H1 (cell line): ENCODE data around the gene FLT3. TPM values are rescaled to one million over a fixed set of nuclear protein-coding genes. Genes with fewer than 3 reads are reported as not detected.

Source experiments
- CTCF ChIA-PET: fragments of 300-600 bp; sonication (Branson Sonifier 250); formaldehyde crosslinking; loops from one replicate; lab custom pipeline; 2021; ENCODE audit not compliant: partially characterized antibody; lab: Charles Lee
- POLR2A ChIA-PET: fragments of 300-600 bp; sonication (Branson Sonifier 250); formaldehyde crosslinking; loops from one replicate; lab custom pipeline; 2021; ENCODE audit warnings: inconsistent platforms; ENCODE audit not compliant: partially characterized antibody; lab: Charles Lee
- DNase-seq, 2 experiments: peaks; one replicate each; pipeline versions ENCODE4 v3.0.0 to v3.0.0-alpha.2; 2010 to 2022; ENCODE audit warnings: low spot score in 2 of 2, low read depth in 1 of 2, mixed read lengths in 1 of 2
- FAIRE-seq: peaks from 2 replicates; lab custom pipeline; 2011; peaks lifted over from hg19 to GRCh38; lab: Jason Lieb, UNC
- H2AFZ ChIP-seq: 2 replicates; pipeline ENCODE4 v1.8.1; 2012; ENCODE audit warnings: low read length, inconsistent platforms
- H2AK5ac ChIP-seq: 2 replicates; pipeline ENCODE4 v1.6.1; 2013; ENCODE audit warnings: low read depth, low read length
- H2BK120ac ChIP-seq: replicated peaks from 2 replicates; pipeline ENCODE3; 2013; ENCODE audit warnings: low read depth, low read length, inconsistent platforms
- H2BK12ac ChIP-seq: 2 replicates; pipeline ENCODE4 v1.6.1; 2013; ENCODE audit warnings: low read depth, low read length
- H2BK15ac ChIP-seq: 2 replicates; pipeline ENCODE4 v1.6.1; 2013; ENCODE audit warnings: low read length
- H2BK20ac ChIP-seq: 2 replicates; pipeline ENCODE4 v1.6.1; 2013; ENCODE audit warnings: low read length
- H2BK5ac ChIP-seq: 2 replicates; pipeline ENCODE4 v1.6.1; 2013; ENCODE audit warnings: low read depth, low read length
- H3K14ac ChIP-seq: 2 replicates; pipeline ENCODE4 v1.6.1; 2013; ENCODE audit warnings: inconsistent platforms; ENCODE audit not compliant: insufficient read length
- H3K18ac ChIP-seq: 2 replicates; pipeline ENCODE4 v1.6.1; 2013; ENCODE audit warnings: low read length; ENCODE audit errors: extremely low read depth
- H3K23ac ChIP-seq: 2 replicates; pipeline ENCODE4 v1.6.1; 2013; ENCODE audit warnings: inconsistent platforms; ENCODE audit not compliant: insufficient read length
- H3K23me2 ChIP-seq: 2 replicates; pipeline ENCODE4 v1.6.1; 2013; ENCODE audit warnings: low read depth, low read length
- H3K27ac ChIP-seq: 2 replicates; pipeline ENCODE4 v1.6.1; 2011; ENCODE audit warnings: low read depth, low read length, inconsistent platforms
- H3K27me3 ChIP-seq, 4 experiments: replicated peaks in 1 of 4; 1 replicate in 1 of 4; 2 replicates in 3 of 4; pipeline versions ENCODE4 v1.6.1 to v1.8.1; 2011 to 2013; ENCODE audit warnings: low read length in 3 of 4, mild to moderate bottlenecking in 3 of 4, inconsistent platforms in 2 of 4, mixed read lengths in 2 of 4, moderate library complexity in 1 of 4; ENCODE audit not compliant: control insufficient read depth in 3 of 4, insufficient read depth in 3 of 4; ENCODE audit errors: extremely low read depth in 1 of 4
- H3K36me3 ChIP-seq, 4 experiments: 2 replicates each; pipeline versions ENCODE4 v1.6.1 to v1.8.1; 2011 to 2013; ENCODE audit warnings: mild to moderate bottlenecking in 4 of 4, low read length in 3 of 4, moderate library complexity in 2 of 4, control low read depth in 1 of 4, inconsistent platforms in 1 of 4; ENCODE audit not compliant: insufficient read depth in 4 of 4, control insufficient read depth in 2 of 4
- H3K4ac ChIP-seq: replicated peaks from 2 replicates; pipeline ENCODE3; 2013; ENCODE audit warnings: low read length, low read depth, mixed read lengths, inconsistent platforms; ENCODE audit not compliant: insufficient read length
- H3K4me1 ChIP-seq, 4 experiments: replicated peaks in 1 of 4; 1 replicate in 1 of 4; 2 replicates in 3 of 4; pipeline versions ENCODE4 v1.6.1 to v1.8.1; 2011 to 2013; ENCODE audit warnings: low read length in 3 of 4, inconsistent platforms in 2 of 4, mixed read lengths in 1 of 4; ENCODE audit not compliant: insufficient read depth in 4 of 4, control insufficient read depth in 3 of 4
- H3K4me2 ChIP-seq, 2 experiments: 2 replicates each; pipeline versions ENCODE4 v1.6.1 to v1.8.1; 2011 to 2013; ENCODE audit warnings: low read depth in 2 of 2, low read length in 2 of 2, control low read depth in 1 of 2, inconsistent platforms in 1 of 2, mild to moderate bottlenecking in 1 of 2; ENCODE audit not compliant: insufficient read depth in 1 of 2
- H3K4me3 ChIP-seq, 4 experiments: fragments of 200-600, 300-600 bp in 1 of 4; sonication (generic), shearing (Covaris generic), sonication (Bioruptor Twin) in 1 of 4; 2 replicates each; pipeline versions ENCODE4 v1.5.1 to v1.8.1; 2011 to 2016; ENCODE audit warnings: low read length in 4 of 4, low read depth in 3 of 4, control low read depth in 2 of 4, inconsistent platforms in 2 of 4, mild to moderate bottlenecking in 2 of 4, mixed read lengths in 1 of 4, moderate library complexity in 1 of 4; ENCODE audit not compliant: insufficient read depth in 2 of 4; ENCODE audit errors: extremely low read depth in 1 of 4
- H3K56ac ChIP-seq: replicated peaks from 2 replicates; pipeline ENCODE3; 2013; ENCODE audit warnings: low read depth, mild to moderate bottlenecking, mixed read lengths, low read length, inconsistent platforms; ENCODE audit not compliant: insufficient read length
- H3K79me1 ChIP-seq: 2 replicates; pipeline ENCODE4 v1.6.1; 2013; ENCODE audit warnings: low read depth, low read length, control low read depth
- H3K79me2 ChIP-seq, 2 experiments: 2 replicates each; pipeline versions ENCODE4 v1.6.1 to v1.8.1; 2012 to 2013; ENCODE audit warnings: low read length in 2 of 2, mild to moderate bottlenecking in 2 of 2, inconsistent platforms in 1 of 2; ENCODE audit not compliant: insufficient read depth in 2 of 2, control insufficient read depth in 1 of 2
- H3K9ac ChIP-seq, 4 experiments: replicated peaks in 1 of 4; 1 replicate in 1 of 4; 2 replicates in 3 of 4; pipeline versions ENCODE4 v1.6.1 to v1.8.1; 2011 to 2013; ENCODE audit warnings: low read depth in 3 of 4, low read length in 3 of 4, control low read depth in 2 of 4, mild to moderate bottlenecking in 2 of 4, moderate library complexity in 2 of 4, inconsistent platforms in 1 of 4; ENCODE audit errors: extremely low read depth in 1 of 4
- H3K9me3 ChIP-seq, 2 experiments: 2 replicates each; pipeline versions ENCODE4 v1.6.1 to v1.8.1; 2012 to 2013; ENCODE audit warnings: mild to moderate bottlenecking in 2 of 2, moderate library complexity in 2 of 2, control low read depth in 1 of 2, inconsistent platforms in 1 of 2, low read depth in 1 of 2, low read length in 1 of 2, mixed read lengths in 1 of 2; ENCODE audit not compliant: insufficient read depth in 2 of 2
- H4K20me1 ChIP-seq, 2 experiments: replicated peaks in 1 of 2; 2 replicates each; pipeline versions ENCODE3 to v1.8.1; 2011 to 2013; ENCODE audit warnings: inconsistent platforms in 2 of 2, low read length in 2 of 2, mild to moderate bottlenecking in 1 of 2; ENCODE audit not compliant: insufficient read depth in 2 of 2, control insufficient read depth in 1 of 2
- H4K5ac ChIP-seq: 2 replicates; pipeline ENCODE4 v1.6.1; 2013; ENCODE audit warnings: low read length, low read depth, mixed read lengths, inconsistent platforms; ENCODE audit not compliant: insufficient read length
- H4K8ac ChIP-seq: 2 replicates; pipeline ENCODE4 v1.8.0; 2013; ENCODE audit warnings: mild to moderate bottlenecking, moderate library complexity, low read length, inconsistent platforms; ENCODE audit not compliant: insufficient read depth; ENCODE audit errors: extremely low read depth
- H4K91ac ChIP-seq: replicated peaks from 2 replicates; pipeline ENCODE3; 2013; ENCODE audit warnings: low read length, mixed read lengths, inconsistent platforms; ENCODE audit not compliant: insufficient read length
- BACH1 ChIP-seq: IDR thresholded peaks from 2 replicates; pipeline ENCODE4 v1.6.1; 2012; ENCODE audit warnings: low read length, improper control_type of control experiment
- EP300 ChIP-seq, 2 experiments: IDR thresholded peaks; 1 replicate in 1 of 2; 2 replicates in 1 of 2; pipeline ENCODE4 v1.6.1; 2011 to 2012; ENCODE audit warnings: low read depth in 2 of 2, low read length in 2 of 2, mild to moderate bottlenecking in 2 of 2, borderline replicate concordance in 1 of 2, inconsistent platforms in 1 of 2, moderate library complexity in 1 of 2
- EZH2 ChIP-seq: fragments of 200-600 bp; sonication (generic); IDR thresholded peaks from 2 replicates; pipeline ENCODE4 v1.7.1; 2012; ENCODE audit warnings: low read depth, mild to moderate bottlenecking, moderate library complexity, low read length, inconsistent platforms; ENCODE audit not compliant: severe bottlenecking
- GTF2F1 ChIP-seq: IDR thresholded peaks from 2 replicates; pipeline ENCODE4 v1.6.1; 2012; ENCODE audit warnings: low read depth, low read length, improper control_type of control experiment, borderline replicate concordance
- POLR2AphosphoS5 ChIP-seq: IDR thresholded peaks from 2 replicates; pipeline ENCODE4 v1.6.1; 2011; ENCODE audit warnings: low read depth, low read length
- RNF2 ChIP-seq: fragments of 200-900, 300-1000 bp; sonication (generic); IDR thresholded peaks from 2 replicates; pipeline ENCODE4 v1.7.1; 2016; ENCODE audit warnings: borderline replicate concordance, low read depth, mild to moderate bottlenecking, antibody characterized with exemption, low read length; ENCODE audit not compliant: poor library complexity, severe bottlenecking; ENCODE audit errors: missing control alignments
- SP2 ChIP-seq: IDR thresholded peaks from 2 replicates; pipeline ENCODE4 v1.6.1; 2012; ENCODE audit warnings: mild to moderate bottlenecking, low read length, inconsistent platforms
- TBP ChIP-seq: IDR thresholded peaks from 2 replicates; pipeline ENCODE4 v1.6.1; 2011; ENCODE audit warnings: low read depth, low read length, improper control_type of control experiment
- WGBS, 2 experiments: shearing (Covaris generic) in 1 of 2; methylation state at CpG; one replicate each; pipeline versions ENCODE4 v1.1.6 to v1.1.7; 2013 to 2015; ENCODE audit warnings: low lambda C conversion rate in 2 of 2, mixed read lengths in 2 of 2, inconsistent platforms in 1 of 2, low coverage in 1 of 2, missing lambda C conversion rate in 1 of 2; ENCODE audit not compliant: insufficient replicate concordance in 2 of 2, insufficient coverage in 1 of 2, insufficient read length in 1 of 2; ENCODE audit errors: extremely low coverage in 1 of 2, missing lambda C conversion rate in 1 of 2; 5-methylcytosine and 5-hydroxymethylcytosine counted together
- polyA plus RNA-seq, 7 experiments: library from polyadenylated mRNA; depleted of rRNA in 3 of 7; stranded (reverse) in 5 of 7; unstranded in 2 of 7; fragments of >200 nt in 5 of 7; fragments of 200-250 nt in 2 of 7; gene quantifications; 1 replicate in 5 of 7; 2 replicates in 1 of 7; 4 replicates in 1 of 7; pipeline versions ENCODE4 v1.2.1 to v1.2.3, GENCODE V29; 2011 to 2013; ENCODE audit warnings: missing spikeins in 2 of 7, mixed read lengths in 2 of 7
- total RNA-seq: library from RNA; stranded (reverse); fragmentation: NEBNext Ultra II Directional; extraction: Animal tissue kit (Norgen Biotek cat#: 25700); gene quantifications from 2 replicates; pipeline ENCODE4 v1.2.1, GENCODE V29; 2021

FLT3 gene
- total and polyA plus RNA-seq, 2 of the 8 experiments (the other 6 are each of a cell fraction or from before 2014, with no cell fraction given) = 0.44 to 0.71 TPM

GRCh38 chr13:28145049-28145448, 44.7 kb upstream of the FLT3 start:
- Histone ChIP-seq H3K14ac (no peak overlapping the region), H3K36me3 (peaks cover 0 to 6% (median 0%) of the 10 kb centered on the region in 4 experiments; a peak in 1 of 8 replicates), H3K9me3 (no peaks in the 10 kb centered on the region), H3K27ac (no peak overlapping the region), H4K20me1 (peaks cover 1 to 10% of the 10 kb centered on the region in 2 experiments), H4K5ac (no peak overlapping the region), H2BK5ac (no peak overlapping the region), H3K79me2 (peaks cover 53 to 100% of the 10 kb centered on the region in 2 experiments), H3K23me2 (peaks cover under 1% of the 10 kb centered on the region; the same call in 1 of the 2 replicates), H3K18ac (no peak overlapping the region), H2BK120ac (no peak overlapping the region), H3K9ac (no peak overlapping the region), H3K27me3 (no peaks in the 10 kb centered on the region), H2BK12ac (no peak overlapping the region), H4K8ac (no peak overlapping the region), H3K4me3 (no peak overlapping the region), H3K79me1 (no peaks in the 10 kb centered on the region; the same call in 1 of the 2 replicates), H3K4ac (no peak overlapping the region), H3K23ac (no peak overlapping the region), H3K4me2 (no peak overlapping the region), H2BK15ac (no peak overlapping the region), H3K4me1 (peaks cover 0 to 13% (median 3%) of the 10 kb centered on the region in 4 experiments; a peak in 4 of 7 replicates), H2AK5ac (no peak overlapping the region), H2BK20ac (no peak overlapping the region), H3K56ac (no peak overlapping the region), H4K91ac (no peak overlapping the region), H2AFZ (no peak overlapping the region)
- WGBS, 2 experiments = 89% methylated on average over 6 of the region's 6 CpGs; no CpG with 5 or more reads in 1 of the 2 experiments
- DNase-seq = no peak
- ChIA-PET POLR2A (interaction anchor here (0.8 kb wide), 1 partner anchor 16 kb away, joined by 3 read pairs; no protein-coding TSS in a partner anchor), CTCF (interaction anchor here (1.3 kb wide), 1 partner anchor 9 kb away, joined by 4 read pairs; no protein-coding TSS in a partner anchor)
- no peak for FAIRE-seq
- no peak for TF ChIP-seq EP300 (IDR thresholded peaks at IDR 0.05; ENCODE audit: borderline replicate concordance in 1 of 2, low read depth in 2 of 2, low read length in 2 of 2)
- TF ChIP-seq EZH2 = no peak
- no peak for TF ChIP-seq GTF2F1
- no peak for TF ChIP-seq RNF2
- no peak for TF ChIP-seq TBP
- no peak for TF ChIP-seq POLR2AphosphoS5
- no peak for TF ChIP-seq SP2
- TF ChIP-seq BACH1 = no peak
